GM18909 (cell line): ENCODE data around the gene SHLD1.
"Not testable (repeated sequence)": the region's sequence is repeated elsewhere in the genome, so short reads cannot be mapped to it uniquely, and the experiment has no call there.

Experiments used
- ATAC-seq: cut with Tn5 transposase; IDR thresholded peaks from one replicate; pipeline ENCODE4 v1.9.1; 2021; ENCODE audit warnings: mild to moderate bottlenecking; ENCODE audit not compliant: unreplicated experiment, poor library complexity

SHLD1 gene

DNA sequence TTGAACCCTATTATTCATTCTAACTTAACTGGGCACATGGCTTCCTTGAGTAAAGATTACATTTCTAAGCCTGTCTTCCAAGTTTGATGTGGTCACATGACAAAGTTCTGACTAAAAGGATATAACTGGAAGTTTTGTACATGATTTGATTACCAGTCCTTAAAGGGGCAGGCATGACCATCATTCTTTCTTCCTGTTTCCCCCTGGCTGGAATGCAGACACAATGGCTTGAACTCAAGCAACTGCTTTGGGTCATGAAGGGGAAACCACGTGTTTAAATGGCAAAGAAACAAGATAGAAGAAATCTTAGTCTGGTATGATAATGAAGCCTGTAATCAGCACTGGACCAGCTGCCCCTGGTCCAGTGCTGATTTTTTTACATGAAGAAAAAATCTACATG is 15.6 kb upstream of the SHLD1 start:
- no peak for ATAC-seq

DNA sequence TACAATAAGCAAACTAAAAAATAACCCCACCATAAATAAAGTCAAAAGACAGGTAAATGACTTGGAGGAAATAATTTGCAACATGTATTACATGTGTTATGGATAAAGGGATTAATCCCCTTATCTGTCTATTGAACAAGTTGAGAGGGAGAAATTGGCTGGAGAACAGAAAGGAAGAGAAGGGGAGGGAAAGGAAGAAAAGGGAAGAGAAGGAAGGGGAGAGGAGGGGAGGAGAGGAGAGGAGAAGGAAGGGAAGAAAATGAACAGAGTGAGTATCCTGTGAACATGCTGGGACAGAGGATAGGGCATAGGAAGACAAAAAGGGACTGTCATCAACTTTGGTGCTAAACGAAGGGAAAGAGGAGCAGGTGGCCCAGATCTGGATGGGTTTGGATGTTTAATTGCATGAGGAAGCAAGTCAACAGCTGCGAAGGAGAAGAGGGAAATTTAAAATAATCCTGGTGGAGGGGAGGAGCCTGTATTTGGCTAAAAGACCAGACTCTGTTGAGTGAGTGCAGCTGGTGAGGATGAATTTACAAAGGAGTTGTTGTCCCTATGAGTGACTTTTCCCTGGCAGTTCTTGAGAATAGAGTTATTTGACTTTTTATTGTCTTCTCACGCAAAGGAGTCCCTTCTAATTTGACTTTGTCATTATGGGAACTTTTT is 14.2 kb upstream of the SHLD1 start:
- ATAC-seq: no peak

DNA sequence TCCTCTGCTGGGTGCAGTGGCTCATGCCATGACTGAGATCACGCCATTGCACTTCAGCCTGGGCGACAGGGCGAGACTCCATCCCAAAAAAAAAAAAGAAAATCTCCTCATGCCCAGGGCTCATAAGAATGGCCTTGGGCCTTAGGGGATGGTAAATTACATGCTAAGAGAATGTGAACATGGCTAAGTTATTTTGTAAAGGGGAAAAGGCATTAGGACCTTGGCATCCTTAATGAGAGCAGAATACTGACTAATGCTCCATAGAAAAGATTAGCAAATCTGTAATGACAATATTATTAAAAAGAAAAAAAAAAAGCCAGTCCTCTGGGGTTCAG is 12.6 kb upstream of the SHLD1 start:
- no peak for ATAC-seq

DNA sequence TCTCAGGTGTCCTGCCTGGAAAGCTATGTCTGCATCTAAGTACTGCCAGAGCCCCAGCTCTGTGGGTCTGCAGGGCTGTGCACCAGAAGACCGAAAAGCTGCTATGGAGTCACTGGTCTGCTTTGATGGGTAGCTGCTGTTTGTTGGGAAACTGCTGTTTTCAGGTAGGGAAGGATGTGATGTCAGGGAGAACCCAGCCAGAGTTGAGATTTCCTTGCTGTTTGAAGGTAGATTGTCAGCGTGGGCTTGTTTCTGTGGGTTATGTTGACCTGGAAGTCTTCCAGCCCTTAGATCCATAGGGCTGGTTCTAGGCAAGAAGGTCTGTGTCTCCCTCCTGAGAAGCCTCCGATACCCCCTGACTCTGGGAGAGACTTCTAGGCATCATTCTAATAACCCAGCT is 12.2 kb upstream of the SHLD1 start:
- no peak for ATAC-seq

DNA sequence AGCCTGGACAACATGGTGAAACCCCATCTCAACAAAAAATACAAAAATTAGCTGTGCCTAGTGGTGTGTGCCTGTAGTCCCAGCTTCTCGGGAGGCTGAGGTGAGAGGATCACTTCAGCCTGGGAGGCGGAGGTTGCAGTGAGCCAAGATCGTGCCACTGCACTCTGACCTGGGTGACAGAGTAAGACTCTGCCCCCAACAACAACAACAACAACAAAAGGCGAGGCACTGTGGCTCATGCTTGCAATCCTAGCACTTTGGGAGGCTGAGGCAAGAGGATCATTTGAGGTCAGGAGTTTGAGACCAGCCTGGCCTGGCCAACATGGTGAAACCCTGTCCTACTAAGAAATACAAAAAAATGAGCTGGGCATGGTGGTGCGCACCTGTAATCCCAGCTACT is 9.6 kb upstream of the SHLD1 start:
- not testable (repeated sequence) for ATAC-seq

DNA sequence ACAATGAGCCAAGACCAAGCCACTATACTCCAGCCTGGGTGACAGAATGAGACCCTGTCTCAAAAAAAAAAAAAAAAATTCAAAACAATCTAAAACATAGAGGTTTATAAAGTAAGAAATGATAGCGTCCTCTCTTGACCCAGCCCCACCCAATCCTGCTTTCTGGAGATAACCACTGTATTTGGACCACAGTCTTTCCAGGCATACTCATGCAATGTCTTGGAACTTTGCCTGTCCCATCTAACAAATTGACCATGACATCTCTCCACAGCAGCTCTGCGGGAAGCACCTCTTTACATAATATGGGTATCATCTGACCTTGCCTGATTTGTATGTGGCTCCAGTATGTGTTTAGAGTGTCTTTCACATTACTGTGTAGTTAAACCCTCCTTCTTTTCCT is 9.1 kb upstream of the SHLD1 start:
- ATAC-seq: no peak

DNA sequence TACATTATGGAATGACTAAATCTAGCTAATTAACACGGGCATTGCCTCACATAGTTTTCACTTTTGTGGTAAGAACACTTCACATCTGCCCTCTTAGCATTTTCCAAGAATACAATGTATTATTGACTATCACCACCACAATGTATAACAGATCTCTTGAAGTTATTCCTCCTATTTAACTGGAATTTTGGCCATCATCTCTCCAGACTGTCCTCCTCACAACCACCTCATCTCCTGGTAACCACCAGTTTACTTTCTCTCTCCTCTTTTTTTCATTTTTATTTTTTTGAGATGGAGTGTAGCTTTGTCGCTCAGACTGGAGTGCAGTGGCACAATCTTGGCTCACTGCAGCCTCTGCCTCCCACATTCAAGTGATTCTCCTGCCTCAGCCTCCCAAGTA is 8.2 kb upstream of the SHLD1 start:
- no peak for ATAC-seq

DNA sequence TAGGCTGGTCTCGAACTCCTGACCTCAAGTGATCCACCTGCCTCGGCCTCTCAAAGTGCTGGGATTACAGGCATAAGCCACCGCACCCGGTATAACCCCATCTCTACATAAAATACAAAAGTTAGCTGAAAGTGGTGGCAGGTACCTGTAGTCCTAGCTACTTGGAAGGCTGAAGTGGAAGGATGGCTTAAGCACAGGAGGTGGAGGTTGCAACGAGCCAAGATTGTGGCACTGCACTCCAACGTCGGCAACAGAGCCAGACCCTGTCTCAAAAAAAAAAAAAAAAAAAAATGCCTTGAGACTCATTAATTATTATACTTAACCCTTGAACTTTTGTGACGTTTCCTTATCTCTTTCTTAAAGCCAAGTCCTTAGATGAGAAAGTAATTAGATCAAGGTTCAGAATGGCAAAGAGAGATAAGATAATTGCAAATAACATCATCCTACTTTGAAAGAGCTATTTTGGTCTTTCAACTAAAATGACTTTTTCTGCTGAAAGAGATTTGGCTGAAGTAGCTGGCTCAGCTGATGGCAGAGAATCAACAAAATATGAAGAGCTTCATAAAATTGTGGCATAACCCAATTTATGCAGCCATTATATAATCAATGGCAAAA is 4.7 kb upstream of the SHLD1 start:
- no peak for ATAC-seq

DNA sequence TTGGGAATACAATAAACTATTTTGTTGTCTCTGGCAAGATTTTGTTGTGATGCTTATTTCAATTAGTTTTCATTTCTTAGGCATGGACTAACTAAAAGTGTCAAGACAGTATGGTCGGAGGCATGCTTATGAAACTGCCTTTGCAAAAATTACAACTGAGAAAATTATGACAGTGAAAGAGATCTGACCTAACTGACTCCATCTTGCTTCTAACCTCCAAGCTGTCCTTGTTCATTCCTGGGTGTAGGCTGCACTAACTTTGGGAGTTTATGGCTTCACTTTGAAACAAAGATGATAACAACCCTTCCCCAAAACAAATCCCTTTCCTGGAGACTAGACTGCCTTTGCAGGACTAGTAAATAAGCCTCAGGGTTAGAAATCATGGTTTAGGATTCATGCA is 4.1 kb upstream of the SHLD1 start:
- ATAC-seq: no peak

DNA sequence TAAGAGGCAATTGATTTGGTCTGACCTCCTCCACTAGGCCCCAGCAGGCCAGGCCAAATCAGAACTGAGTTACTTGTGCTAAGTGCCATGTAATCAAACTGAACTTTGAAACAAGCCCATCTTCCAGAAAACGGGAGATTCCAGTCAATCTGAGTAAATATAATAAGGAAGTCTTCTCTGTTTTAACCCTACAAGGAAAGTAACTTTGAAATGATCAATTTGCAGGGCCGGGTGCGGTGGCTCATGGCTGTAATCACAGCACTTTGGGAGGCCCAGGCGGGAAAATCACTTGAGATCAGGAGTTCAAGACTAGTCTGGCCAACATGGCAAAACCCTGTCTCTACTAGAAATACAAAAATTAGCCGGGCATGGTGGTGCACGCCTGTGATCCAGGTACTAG is 2.0 kb upstream of the SHLD1 start:
- ATAC-seq: no peak

DNA sequence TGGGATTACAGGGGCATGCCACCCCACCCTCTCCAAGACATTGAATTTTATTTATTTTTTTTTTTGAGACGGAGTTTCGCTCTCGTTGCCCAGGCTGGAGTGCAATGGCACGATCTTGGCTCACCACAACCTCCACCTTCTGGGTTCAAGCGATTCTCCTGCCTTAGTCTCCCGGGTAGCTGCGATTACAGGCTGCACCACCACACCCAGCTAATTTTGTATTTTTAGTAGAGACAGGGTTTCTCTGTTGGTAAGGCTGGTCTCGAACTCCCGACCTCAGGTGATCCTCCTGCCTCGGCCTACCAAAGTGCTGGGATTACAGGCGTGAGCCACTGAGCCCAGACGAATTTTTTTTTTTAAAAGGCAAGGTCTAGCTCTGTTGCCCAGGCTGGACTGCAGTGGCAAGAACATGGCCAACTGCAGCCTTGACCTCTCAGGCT is 669 bp upstream of the SHLD1 start:
- not testable (repeated sequence) for ATAC-seq

DNA sequence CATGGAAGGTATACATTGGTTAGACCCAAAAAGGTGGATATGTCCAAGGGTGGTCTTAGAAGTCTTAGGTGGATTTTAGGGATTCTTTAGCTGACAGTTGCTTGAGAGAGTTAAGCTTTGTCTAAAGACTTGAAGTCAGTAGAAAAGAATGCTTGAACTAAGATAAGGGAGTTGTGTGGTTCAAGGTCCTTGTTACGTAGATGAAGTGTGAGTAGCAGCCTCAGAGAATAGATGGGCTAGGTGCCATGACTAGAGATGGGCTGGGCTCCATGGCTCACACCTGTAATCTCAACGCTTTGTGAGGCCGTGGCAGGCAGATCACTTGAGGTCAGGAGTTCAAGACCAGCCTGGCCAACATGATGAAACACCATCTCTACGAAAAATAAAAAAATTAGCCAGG is 1.7 kb downstream of the SHLD1 start:
- no peak for ATAC-seq

DNA sequence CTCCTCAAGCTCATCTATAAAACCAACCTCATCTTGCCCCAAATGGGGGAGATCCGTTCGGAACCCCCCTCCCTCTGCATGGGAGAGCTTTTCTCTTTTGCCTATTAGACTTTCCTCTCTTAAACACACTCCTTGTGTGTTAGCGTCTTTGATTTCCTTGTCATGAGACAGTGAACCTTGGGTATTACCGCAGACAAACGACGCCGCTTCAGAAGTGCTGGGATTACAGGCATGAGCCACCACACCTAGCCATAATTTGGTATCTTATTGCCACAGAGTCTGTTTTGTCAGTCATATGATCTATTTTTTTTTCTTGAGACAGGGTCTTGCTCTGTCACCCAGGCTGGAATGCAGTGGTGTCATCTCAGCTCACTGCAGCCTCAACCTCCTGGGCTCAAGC is 3.6 kb downstream of the SHLD1 start:
- ATAC-seq: no peak

DNA sequence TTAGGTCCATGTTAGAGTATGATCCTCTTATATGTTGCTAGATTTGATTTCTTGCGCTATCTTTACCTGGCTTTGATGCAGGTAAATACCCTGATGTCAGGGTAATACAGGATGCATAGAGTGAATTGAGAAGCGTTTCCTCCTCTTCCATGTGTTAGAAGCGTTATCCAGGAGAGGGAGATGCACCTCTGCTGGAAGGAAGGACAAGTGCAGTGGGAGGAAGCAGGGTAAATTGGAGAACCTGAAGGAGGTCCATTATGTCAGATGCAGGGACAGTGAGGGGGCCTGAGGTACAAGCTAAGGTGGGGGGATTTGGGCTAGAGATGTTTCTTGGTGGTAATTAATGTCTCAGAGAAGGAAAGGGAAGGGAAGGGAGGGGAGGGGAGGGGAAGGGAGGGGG is 7.7 kb downstream of the SHLD1 start:
- no peak for ATAC-seq

DNA sequence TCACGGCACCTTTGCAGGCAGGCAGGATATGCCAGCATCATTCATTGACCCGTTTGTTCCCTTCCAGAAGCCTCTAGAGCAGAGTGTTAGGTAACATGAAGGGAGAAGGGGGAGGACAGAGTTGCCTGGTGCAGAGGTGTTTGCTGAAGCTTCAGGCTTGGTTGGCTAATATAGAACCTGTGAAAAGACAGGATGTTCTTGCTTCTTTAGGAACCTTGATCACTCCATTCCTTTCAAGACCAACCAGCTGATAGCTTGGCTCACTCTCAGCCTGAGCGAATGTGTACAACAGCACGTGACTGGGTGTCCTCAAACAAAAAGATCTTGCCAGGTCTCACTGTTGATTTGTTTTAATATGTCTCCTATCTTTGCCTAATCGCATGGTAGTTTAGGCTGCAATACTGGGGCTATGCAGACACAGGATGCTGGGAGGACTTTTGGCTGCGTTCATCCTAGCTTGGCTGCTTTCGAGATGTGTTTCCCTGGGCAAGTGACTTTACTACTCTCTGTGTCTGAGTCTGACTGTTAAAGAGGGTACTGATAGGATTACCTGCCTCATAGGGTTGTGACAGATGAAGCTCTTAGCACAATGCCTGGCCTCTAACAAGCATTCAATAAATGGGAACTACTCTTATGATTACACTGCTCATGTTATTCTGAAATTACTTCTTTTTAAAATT is 16.0 kb downstream of the SHLD1 start:
- ATAC-seq: no peak

DNA sequence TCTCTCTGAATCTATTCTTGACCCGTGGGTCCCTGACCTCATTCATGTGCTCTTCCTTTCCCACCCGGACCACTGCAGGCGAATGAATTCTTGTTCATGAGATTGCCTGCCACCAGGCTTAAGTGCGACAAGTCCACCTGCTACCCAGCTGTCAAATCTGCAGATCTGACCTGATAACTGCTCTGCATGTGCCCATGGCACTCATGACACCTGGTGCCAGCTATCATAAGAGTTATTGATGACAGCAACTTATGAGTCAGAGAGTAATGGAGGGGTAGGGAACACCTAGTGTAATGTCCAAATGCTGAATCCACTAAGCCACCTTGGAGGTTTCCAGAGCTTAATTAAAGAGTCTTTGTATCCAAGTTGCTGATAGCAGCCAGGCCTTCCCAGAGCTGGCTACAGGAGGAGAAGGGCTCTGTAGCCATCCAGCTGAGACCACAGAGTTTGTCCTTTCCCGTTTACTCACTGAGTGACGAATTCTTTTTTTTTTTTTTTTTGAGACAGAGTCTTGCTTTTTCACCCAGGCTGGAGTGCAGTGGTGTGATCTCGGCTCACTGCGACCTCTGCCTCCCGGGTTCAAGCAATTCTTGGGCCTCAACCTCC is 17.4 kb downstream of the SHLD1 start:
- no peak for ATAC-seq

DNA sequence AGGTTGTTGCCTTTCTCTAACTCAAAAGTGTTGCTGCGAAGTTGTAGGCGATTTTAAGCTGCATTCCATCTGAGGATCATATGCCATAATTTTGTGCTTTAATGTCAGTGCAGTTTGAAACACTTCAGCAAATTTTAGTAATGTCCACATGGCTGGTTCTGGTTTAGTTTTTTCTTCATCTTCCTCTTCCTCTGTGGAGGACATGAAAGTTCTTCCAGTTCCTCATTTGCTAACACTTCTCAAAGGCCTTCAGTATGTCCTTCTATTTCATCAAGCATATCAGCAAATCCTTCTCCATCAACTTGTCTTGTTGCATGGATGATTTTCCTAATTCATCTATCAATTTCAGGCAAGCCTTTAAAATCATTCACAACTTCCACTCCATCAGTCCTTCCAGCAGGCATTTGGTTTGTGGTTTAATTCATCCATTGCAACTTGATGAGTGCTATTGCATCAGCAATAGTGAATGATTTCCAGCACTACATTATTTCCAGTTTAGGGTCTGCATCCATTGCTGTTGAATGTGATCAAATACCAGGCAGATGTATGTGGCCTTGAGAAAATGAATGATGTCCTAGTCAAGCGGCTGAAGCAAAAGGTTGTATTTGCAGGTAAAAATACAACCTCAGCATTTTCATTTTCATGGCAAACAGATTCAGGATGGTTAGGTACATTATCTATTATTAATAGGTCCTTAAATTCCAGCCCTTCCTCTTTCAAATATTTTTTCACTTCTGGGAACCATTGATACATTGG is 20.2 kb downstream of the SHLD1 start:
- ATAC-seq: no peak

DNA sequence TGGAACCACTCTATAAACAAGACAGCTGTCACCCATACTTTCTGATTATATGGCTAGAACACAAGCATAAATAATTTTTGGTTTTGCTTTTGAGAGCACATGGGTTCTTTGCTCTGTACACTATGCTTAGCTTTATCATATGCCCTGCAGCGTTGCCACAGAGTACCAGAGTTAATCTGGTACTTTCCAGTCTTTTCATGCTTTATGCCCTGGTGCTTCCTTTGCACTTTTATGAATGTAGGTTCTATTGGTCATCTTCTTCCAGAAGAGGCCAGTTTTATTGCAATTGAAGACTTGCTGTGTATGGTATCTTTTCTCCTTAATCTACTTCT is 20.8 kb downstream of the SHLD1 start:
- ATAC-seq: peak; percentile 55

DNA sequence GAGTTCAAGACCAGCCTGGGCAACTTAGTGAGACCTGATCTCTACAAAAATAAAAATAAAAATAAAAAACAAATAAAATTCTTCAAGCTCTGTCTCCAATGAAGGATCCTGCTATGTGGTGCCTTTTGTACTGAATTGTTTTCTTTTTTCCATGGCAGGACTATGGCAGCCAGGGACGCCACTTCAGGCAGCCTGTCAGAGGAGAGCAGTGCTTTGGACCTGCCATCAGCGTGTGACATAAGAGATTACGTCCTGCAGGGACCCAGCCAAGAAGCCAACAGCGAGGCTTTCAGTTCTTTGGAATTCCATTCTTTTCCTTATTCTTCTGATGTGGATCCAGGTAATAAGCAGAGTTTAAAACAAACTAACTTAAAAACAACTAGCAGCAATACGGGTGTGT is 22.5 kb downstream of the SHLD1 start:
- no peak for ATAC-seq

DNA sequence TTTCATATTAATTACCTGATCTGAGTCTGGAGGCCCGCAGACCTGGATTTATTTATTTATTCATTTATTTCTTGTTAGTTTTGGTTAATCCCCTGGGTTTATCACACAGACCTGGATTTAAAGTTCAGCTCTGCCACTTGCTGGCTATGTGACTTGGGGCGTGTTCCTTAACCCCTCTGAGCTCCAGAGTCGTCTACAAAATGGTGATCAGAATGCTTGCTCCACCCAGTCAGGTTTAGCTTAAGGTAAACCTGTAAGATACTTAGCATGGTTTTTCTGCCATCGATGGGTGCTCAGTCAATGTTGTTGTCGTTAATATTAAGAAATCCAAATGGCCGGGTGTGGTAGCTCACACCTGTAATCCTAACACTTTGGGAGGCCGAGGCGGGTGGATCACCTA is 23.4 kb downstream of the SHLD1 start:
- no peak for ATAC-seq

DNA sequence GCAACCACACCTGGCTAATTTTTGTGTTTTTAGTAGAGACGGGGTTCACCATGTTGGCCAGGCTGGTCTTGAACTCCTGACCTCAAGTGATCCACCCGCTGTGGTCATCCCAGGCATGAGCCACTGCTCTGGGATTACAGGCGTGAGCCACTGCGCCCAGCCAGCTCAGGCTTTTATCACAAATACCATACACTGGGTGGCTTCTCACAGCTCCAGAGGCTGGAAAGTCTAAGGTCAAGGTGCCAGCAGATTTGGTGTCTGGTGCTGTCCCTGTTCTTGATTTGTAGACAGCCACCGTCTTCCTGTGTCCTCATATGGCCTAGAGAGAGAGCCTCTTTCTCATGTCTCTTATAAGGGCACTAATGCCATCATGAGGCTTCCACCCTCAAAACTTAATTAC is 25.9 kb downstream of the SHLD1 start:
- no peak for ATAC-seq
